ENCODE data around the gene DYNLRB2. TPM values are rescaled to one million over a fixed set of nuclear protein-coding genes. Genes with fewer than 3 reads are reported as not detected.

DYNLRB2 gene
- total and polyA plus RNA-seq, 7 donors, result 0.22 to 0.27 TPM; not detected in 5

DNA sequence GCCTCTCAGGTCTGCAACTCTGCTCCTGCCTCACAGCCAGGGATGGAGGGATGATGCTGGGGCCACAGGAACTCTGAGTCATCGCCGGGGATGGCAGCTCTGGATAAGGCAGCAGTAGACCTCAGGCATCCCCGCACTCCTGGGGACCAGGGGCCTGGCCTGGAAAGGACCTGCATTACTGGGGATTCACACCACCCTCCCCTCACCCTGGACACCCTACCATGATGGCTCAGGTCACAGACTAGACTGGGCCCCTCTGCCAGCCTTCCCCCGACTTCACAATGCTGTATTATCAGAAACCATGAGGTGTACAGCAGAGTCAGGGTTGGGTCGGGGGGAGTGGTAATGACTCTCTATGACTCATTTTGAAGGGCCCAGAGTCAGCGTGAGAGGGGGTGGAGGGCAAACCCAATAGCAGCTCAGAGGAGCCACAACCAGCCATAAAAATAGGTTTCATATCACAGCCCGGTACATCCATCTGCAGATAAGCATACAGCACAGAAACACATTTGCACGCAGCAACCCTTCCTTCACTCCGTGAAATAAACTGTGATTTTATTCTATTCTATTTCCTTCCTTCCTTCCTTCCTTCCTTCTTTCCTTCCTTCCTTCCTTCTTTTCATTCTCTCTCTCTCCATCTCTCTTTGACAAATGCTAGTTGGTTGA is 28.8 kb downstream of the DYNLRB2 start:
- DNase-seq (no peak), ATAC-seq (no peak)
- Histone ChIP-seq H3K4me3 (no peak overlapping the region), H3K36me3 (ENCODE audit: insufficient read depth in 1 of 2, low read depth in 1 of 2) (no peaks in the 10 kb centered on the region), H3K27me3 (ENCODE audit: insufficient read depth in 3 of 3, low read length in 2 of 3) (peaks cover 0 to 4% (median 0%) of the 10 kb centered on the region in 3 donors), H3K4me1 (no peaks in the 10 kb centered on the region), H3K27ac (no peak overlapping the region), H3K9me3 (no peaks in the 10 kb centered on the region)
- intact Hi-C loops (cut with DNase I), result no loop called here
- TF ChIP-seq, protein P1, sequence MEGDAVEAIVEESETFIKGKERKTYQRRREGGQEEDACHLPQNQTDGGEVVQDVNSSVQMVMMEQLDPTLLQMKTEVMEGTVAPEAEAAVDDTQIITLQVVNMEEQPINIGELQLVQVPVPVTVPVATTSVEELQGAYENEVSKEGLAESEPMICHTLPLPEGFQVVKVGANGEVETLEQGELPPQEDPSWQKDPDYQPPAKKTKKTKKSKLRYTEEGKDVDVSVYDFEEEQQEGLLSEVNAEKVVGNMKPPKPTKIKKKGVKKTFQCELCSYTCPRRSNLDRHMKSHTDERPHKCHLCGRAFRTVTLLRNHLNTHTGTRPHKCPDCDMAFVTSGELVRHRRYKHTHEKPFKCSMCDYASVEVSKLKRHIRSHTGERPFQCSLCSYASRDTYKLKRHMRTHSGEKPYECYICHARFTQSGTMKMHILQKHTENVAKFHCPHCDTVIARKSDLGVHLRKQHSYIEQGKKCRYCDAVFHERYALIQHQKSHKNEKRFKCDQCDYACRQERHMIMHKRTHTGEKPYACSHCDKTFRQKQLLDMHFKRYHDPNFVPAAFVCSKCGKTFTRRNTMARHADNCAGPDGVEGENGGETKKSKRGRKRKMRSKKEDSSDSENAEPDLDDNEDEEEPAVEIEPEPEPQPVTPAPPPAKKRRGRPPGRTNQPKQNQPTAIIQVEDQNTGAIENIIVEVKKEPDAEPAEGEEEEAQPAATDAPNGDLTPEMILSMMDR (IDR thresholded peaks at IDR 0.05), result no peak
- WGBS, 3 donors, result 71 to 84% (median 72%) methylated on average over 9 of the region's 9 CpGs

GRCh38 chr16:80570106-80570478 is 29.3 kb downstream of the DYNLRB2 start:
- 46 to 47% (median 47%) methylated on average over 6 of the region's 6 CpGs for WGBS, 3 donors

DNA sequence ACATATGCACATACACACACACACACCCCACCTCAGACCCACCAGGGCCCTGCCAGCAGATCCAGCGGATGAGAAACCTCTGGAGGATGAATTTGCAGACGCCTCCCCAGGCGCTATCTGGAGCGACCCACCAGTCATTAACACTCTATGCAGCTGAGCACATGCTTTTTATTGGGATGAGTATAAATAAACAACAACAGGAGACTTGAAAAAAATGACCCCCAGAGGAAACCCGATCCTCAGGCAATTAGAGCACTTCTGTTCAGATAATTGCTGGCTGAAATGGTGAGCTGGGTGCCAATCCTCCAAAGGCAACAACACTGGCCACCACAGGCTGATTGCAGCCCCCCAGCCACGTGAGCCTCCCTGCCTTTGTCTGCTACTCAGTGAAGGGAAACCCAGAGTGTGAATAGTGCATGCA is 32.9 kb downstream of the DYNLRB2 start:
- no peaks in the 10 kb centered on the region for H3K36me3 ChIP-seq (ENCODE audit: insufficient read depth in 1 of 2, low read depth in 1 of 2)

More at GRCh38 chr16:80570106-80570478, 29.3 kb downstream of the DYNLRB2 start:
- TF ChIP-seq, protein P1 (IDR thresholded peaks at IDR 0.05), result no peak
- Histone ChIP-seq H3K9me3 (no peaks in the 10 kb centered on the region), H3K36me3 (ENCODE audit: insufficient read depth in 1 of 2, low read depth in 1 of 2) (no peaks in the 10 kb centered on the region), H3K27me3 (ENCODE audit: insufficient read depth in 3 of 3, low read length in 2 of 3) (peaks cover 0 to 4% (median 0%) of the 10 kb centered on the region in 3 donors), H3K4me1 (no peaks in the 10 kb centered on the region), H3K27ac (no peak overlapping the region), H3K4me3 (no peak overlapping the region)
- intact Hi-C loops (cut with DNase I), result no loop called here
- no peak for DNase-seq
- no peak for ATAC-seq

DNA sequence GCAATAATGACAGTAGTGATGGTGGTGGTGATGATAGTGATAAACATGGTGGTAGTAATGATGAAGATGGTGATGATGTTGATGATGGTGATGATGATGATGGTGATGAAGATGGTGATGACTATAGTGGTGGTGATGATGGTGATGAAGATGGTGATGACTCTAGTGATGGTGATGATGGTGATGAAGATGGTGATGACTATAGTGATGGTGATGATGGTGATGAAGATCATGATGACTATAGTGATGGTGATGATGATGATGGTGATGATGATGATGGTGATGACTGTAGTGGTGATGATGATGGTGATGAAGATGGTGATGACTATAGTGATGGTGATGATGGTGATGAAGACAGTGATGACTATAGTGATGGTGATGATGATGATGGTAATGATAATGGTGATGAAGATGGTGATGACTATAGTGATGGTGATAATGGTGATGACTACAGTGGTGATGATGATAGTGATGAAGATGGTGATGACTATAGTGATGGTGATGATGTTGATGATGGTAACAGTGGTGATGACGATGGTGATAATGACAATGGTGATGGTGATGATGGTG is 35.6 kb downstream of the DYNLRB2 start:
- Histone ChIP-seq H3K9me3 (no peaks in the 10 kb centered on the region), H3K27ac (no peak overlapping the region), H3K4me3 (no peak overlapping the region), H3K36me3 (ENCODE audit: insufficient read depth in 1 of 2, low read depth in 1 of 2) (no peaks in the 10 kb centered on the region), H3K27me3 (ENCODE audit: insufficient read depth in 3 of 3, low read length in 2 of 3) (peaks cover 0 to 5% (median 4%) of the 10 kb centered on the region in 3 donors), H3K4me1 (no peaks in the 10 kb centered on the region)
- DNase-seq (no peak), ATAC-seq (no peak)
- intact Hi-C loops (cut with DNase I), result no loop called here
- WGBS, 3 donors, result 88 to 100% (median 94%) methylated on average over 1 of the region's 1 CpG
- TF ChIP-seq, protein P1 (IDR thresholded peaks at IDR 0.05), result no peak

More for the DNA sequence above, 32.9 kb downstream of the DYNLRB2 start:
- no peaks in the 10 kb centered on the region for H3K4me1 ChIP-seq
- H3K27me3 ChIP-seq (ENCODE audit: insufficient read depth in 3 of 3, low read length in 2 of 3), result peaks cover 0 to 4% (median 0%) of the 10 kb centered on the region in 3 donors
- no peaks in the 10 kb centered on the region for H3K9me3 ChIP-seq
- intact Hi-C loops (cut with DNase I), result no loop called here
- ATAC-seq (no peak), DNase-seq (no peak)
- TF ChIP-seq, protein P1 (IDR thresholded peaks at IDR 0.05), result no peak
- no peak overlapping the region for H3K4me3 ChIP-seq
- WGBS, 3 donors, result 32 to 34% (median 32%) methylated on average over 6 of the region's 6 CpGs
- no peak overlapping the region for H3K27ac ChIP-seq
